Panc1 (cell line): ENCODE measurements around the gene ZNF362.

Experiments
- POLR2AphosphoS5 ChIP-seq: IDR thresholded peaks from 2 replicates; pipeline ENCODE4 v1.6.1; 2012; ENCODE audit warnings: mild to moderate bottlenecking, low read depth, low read length, moderate library complexity
- REST ChIP-seq, 2 experiments: IDR thresholded peaks; 2 replicates each; pipeline ENCODE4 v1.6.1; 2011 to 2012; ENCODE audit warnings: low read depth in 2 of 2, control low read depth in 1 of 2, low read length in 1 of 2, mild to moderate bottlenecking in 1 of 2, moderate library complexity in 1 of 2; ENCODE audit not compliant: insufficient read depth in 1 of 2

- TF ChIP-seq REST (IDR thresholded peaks at IDR 0.05; ENCODE audit: insufficient read depth in 1 of 2, low read depth in 2 of 2, low read length in 1 of 2) (no peak), POLR2AphosphoS5 (no peak)
Measured at GRCh38 chr1:33224166-33224707, 32.1 kb upstream of the ZNF362 start.
